Duodenal mucosa (tissue), 2 donors: ENCODE measurements around the gene B9D2.
"Not testable (repeated sequence)": the region's sequence is repeated elsewhere in the genome, so short reads cannot be mapped to it uniquely, and the experiment has no call there.

Source experiments
- H3K27ac ChIP-seq: one replicate; pipeline ENCODE4 v1.7.0; 2013; ENCODE audit warnings: low read depth, low read length
- H3K27me3 ChIP-seq, 2 donors: one replicate each; pipeline ENCODE4 v1.7.0; 2013; ENCODE audit warnings: low read length in 2 of 2, control low read depth in 1 of 2; ENCODE audit not compliant: insufficient read depth in 2 of 2, control insufficient read depth in 1 of 2
- H3K36me3 ChIP-seq, 2 donors: one replicate each; pipeline ENCODE4 v1.7.0; 2013; ENCODE audit warnings: low read length in 2 of 2, control low read depth in 1 of 2; ENCODE audit not compliant: insufficient read depth in 2 of 2, control insufficient read depth in 1 of 2
- H3K4me1 ChIP-seq, 2 donors: one replicate each; pipeline ENCODE4 v1.7.0; 2013; ENCODE audit warnings: low read length in 2 of 2, control low read depth in 1 of 2; ENCODE audit not compliant: insufficient read depth in 2 of 2, control insufficient read depth in 1 of 2
- H3K4me3 ChIP-seq, 2 donors: one replicate each; pipeline ENCODE4 v1.7.0; 2013; ENCODE audit warnings: low read length in 2 of 2, low read depth in 1 of 2
- H3K9ac ChIP-seq, 2 donors: one replicate each; pipeline ENCODE4 v1.7.0; 2013; ENCODE audit warnings: low read length in 2 of 2, low read depth in 1 of 2
- H3K9me3 ChIP-seq, 2 donors: one replicate each; pipeline ENCODE4 v1.7.0; 2013; ENCODE audit warnings: low read length in 2 of 2, control low read depth in 1 of 2; ENCODE audit not compliant: control insufficient read depth in 1 of 2

Gene B9D2

GRCh38 chr19:41372501-41372900, 8.6 kb upstream of the B9D2 start:
- Histone ChIP-seq H3K27ac (no peak overlapping the region), H3K9me3 (no peaks in the 10 kb centered on the region), H3K4me3 (no peak overlapping the region), H3K9ac (no peak overlapping the region), H3K27me3 (no peaks in the 10 kb centered on the region), H3K36me3 (no peaks in the 10 kb centered on the region), H3K4me1 (peaks cover 5 to 15% of the 10 kb centered on the region in 2 donors)

DNA sequence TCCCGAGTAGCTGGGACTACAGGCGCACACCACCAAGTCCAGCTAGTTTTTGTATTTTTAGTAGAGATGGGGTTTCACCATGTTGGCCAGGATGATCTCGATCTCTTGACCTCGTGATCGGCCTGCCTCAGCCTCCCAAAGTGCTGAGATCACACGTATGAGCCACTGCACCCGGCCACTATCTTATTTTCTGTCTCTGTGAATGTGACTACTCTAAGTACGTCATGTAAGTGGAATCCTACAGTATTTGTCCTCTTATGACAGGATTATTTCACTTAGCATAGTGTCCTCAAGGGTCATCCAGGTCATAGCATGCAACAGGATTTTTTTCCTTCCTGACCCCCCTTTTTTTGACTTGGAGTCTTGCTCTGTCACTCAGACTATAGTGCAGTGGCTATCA, 7.6 kb upstream of the B9D2 start:
- Histone ChIP-seq H3K9ac (no peak overlapping the region), H3K9me3 (no peaks in the 10 kb centered on the region), H3K36me3 (no peaks in the 10 kb centered on the region), H3K4me3 (no peak overlapping the region), H3K27ac (no peak overlapping the region), H3K27me3 (no peaks in the 10 kb centered on the region), H3K4me1 (peaks cover 5 to 10% of the 10 kb centered on the region in 2 donors)

- not testable (repeated sequence) for H3K27ac ChIP-seq, H3K4me1 ChIP-seq, H3K4me3 ChIP-seq, H3K9ac ChIP-seq, H3K9me3 ChIP-seq, H3K36me3 ChIP-seq, H3K27me3 ChIP-seq
These were observed 7.2 kb upstream of the B9D2 start for GRCh38 chr19:41371119-41371518.

DNA sequence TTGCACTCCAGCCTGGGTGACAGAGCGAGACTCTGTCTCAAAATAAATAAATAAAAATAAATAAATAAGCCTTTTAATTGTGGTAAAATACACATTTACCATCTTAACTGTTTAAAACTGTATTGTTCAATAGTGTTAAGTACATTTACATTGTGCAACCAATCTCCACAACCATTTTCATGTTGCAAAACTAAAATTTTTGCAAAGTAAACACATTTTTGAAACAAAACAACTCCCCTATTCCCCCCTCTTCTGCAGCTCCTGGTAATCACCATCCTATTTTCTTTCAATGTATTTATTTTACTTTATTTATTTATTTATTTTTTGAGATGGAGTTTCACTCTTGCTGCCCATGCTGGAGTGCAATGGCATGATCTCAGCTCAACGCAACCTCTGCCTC, 5.8 kb upstream of the B9D2 start:
- no peak overlapping the region for H3K9ac ChIP-seq
- H3K9me3 ChIP-seq = no peaks in the 10 kb centered on the region
- no peaks in the 10 kb centered on the region for H3K36me3 ChIP-seq
- H3K4me1 ChIP-seq = peaks cover 4 to 9% of the 10 kb centered on the region in 2 donors
- no peak overlapping the region for H3K4me3 ChIP-seq
- H3K27me3 ChIP-seq = no peaks in the 10 kb centered on the region
- H3K27ac ChIP-seq = no peak overlapping the region

DNA sequence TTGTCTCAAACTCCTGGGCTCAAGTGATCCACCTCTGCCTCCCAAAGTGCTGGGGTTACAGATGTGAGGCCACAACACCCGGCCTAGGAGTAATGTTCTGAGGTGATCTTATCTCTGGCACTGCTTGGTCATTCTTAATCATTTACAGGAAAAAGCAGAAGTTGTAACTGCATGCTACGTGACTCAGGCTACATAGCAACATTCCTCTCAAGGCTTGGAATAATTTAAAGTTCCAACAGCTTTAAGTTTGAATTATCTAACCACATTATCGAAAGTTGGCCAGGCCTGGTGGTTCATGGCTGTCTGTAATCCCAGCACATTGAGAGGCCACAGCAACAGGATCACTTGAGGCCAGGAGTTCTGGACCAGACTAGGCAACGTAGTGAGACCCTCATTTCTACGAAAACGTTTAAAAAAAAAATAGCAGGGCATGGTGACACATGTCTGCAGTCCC, 3.9 kb upstream of the B9D2 start:
- H3K4me3 ChIP-seq = no peak overlapping the region
- H3K27ac ChIP-seq = no peak overlapping the region
- H3K9me3 ChIP-seq = no peaks in the 10 kb centered on the region
- H3K9ac ChIP-seq = no peak overlapping the region
- H3K27me3 ChIP-seq = no peaks in the 10 kb centered on the region
- no peaks in the 10 kb centered on the region for H3K36me3 ChIP-seq
- H3K4me1 ChIP-seq = peaks cover 13 to 20% of the 10 kb centered on the region in 2 donors

GRCh38 chr19:41366089-41366488, 2.1 kb upstream of the B9D2 start:
- H3K27ac ChIP-seq = no peak overlapping the region
- H3K36me3 ChIP-seq = no peaks in the 10 kb centered on the region
- no peak overlapping the region for H3K9ac ChIP-seq
- no peaks in the 10 kb centered on the region for H3K27me3 ChIP-seq
- H3K4me1 ChIP-seq = peaks cover 20% of the 10 kb centered on the region in 2 donors
- no peak overlapping the region for H3K4me3 ChIP-seq
- no peaks in the 10 kb centered on the region for H3K9me3 ChIP-seq

DNA sequence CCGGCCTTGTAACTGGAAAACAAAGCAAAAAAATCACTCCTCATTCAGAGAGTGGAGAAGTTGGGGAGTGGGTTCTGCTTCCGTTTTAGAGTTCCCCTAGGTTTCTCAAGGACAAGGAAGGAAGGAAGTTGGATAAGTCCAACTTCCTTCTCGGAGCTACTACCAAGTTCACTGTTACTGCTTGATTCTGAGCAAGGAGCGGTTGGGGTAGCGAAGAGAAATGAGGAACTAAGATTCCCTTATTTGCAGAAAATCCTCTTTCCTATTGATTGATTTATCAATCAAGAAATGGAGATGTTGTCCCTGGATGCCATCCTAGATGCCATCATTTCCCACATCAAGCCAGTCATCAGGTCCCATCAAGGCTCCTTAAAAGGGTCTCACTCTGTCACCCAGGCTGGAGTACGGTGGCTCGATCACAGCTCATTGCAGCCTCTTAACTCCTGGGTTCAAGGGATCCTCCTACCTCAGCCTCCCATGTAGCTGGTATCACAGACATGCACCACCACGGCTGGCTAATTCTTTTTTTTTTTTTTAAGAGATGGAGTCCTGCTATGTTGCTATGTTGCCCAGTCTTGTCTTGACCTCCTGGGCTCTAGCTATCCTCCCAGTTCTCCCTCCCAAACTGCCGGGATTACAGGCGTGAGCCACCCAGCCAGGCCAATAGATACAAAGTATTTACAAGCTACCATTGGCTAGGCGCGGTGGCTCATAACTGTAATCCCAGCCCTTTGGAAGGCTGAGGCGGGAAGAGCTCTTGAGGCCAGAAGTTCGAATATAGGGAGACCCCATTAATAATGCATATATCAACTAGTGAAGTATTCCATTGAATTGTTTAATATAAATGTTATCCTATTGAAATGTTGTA, 809 bp upstream of the B9D2 start:
- Histone ChIP-seq H3K9ac (peak overlapping the region; percentile 78 to 89), H3K27ac (peak overlapping the region; percentile 97)

DNA sequence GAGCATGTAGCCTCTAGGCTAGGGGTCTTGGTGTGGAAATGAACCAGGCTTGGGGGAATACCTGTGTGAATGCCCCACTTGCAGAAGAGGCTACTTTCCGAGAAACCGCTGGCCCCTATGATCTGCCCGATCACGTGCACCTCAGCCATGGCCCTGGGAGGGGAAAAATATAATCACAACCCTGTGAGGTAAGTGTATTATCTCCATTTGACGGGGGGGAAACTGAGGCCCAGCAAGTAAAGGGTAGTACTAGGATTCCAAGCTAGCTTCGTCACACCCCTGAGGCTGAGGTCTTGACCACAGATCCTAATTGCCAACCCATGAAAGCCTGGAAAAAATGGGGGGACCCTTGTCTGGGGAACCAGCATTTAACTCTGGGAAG, 587 bp downstream of the B9D2 start:
- Histone ChIP-seq H3K9me3 (no peaks in the 10 kb centered on the region), H3K9ac (peak overlapping the region; percentile 78 to 89), H3K4me3 (peak overlapping the region; percentile 88 to 95), H3K36me3 (no peaks in the 10 kb centered on the region), H3K27ac (peak overlapping the region; percentile 97), H3K4me1 (peaks cover 20% of the 10 kb centered on the region in 2 donors), H3K27me3 (no peaks in the 10 kb centered on the region)

More for the DNA sequence above, 809 bp upstream of the B9D2 start:
- peak overlapping the region; percentile 88 to 95 for H3K4me3 ChIP-seq
- H3K9me3 ChIP-seq = no peaks in the 10 kb centered on the region
- H3K4me1 ChIP-seq = peaks cover 20% of the 10 kb centered on the region in 2 donors
- H3K27me3 ChIP-seq = no peaks in the 10 kb centered on the region
- no peaks in the 10 kb centered on the region for H3K36me3 ChIP-seq

- Histone ChIP-seq H3K27ac (no peak overlapping the region), H3K4me1 (peaks cover 18 to 20% of the 10 kb centered on the region in 2 donors), H3K4me3 (no peak overlapping the region), H3K9ac (peak overlapping the region in 1 of 2 donors; percentile 8), H3K27me3 (no peaks in the 10 kb centered on the region), H3K9me3 (no peaks in the 10 kb centered on the region), H3K36me3 (no peaks in the 10 kb centered on the region)
These were observed 1.7 kb downstream of the B9D2 start for GRCh38 chr19:41362143-41362847.

DNA sequence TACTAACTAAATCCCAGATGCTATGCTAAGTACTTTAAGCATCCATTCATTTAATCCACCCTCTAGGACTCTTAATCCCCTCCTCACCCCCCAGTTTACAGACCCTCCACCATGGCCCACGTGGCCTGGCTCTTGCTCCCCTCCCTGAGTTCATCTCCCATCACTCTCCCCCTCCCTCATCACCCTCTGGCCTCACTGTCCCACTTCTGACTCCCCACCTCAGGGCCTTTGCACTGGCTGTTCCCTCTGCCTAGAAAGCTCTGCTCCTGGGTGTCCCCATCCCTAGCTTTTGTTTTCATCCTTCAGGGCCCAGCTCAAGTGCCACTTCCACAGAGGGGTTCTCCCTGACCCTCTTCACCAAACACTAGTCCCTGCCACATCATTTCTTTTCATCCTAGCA, 4.2 kb downstream of the B9D2 start:
- H3K9me3 ChIP-seq = no peaks in the 10 kb centered on the region
- H3K36me3 ChIP-seq = no peaks in the 10 kb centered on the region
- H3K27ac ChIP-seq = no peak overlapping the region
- no peak overlapping the region for H3K4me3 ChIP-seq
- no peak overlapping the region for H3K9ac ChIP-seq
- no peaks in the 10 kb centered on the region for H3K27me3 ChIP-seq
- H3K4me1 ChIP-seq = peaks cover 15 to 16% of the 10 kb centered on the region in 2 donors
